ENCODE data around the gene BACH2.

DNA sequence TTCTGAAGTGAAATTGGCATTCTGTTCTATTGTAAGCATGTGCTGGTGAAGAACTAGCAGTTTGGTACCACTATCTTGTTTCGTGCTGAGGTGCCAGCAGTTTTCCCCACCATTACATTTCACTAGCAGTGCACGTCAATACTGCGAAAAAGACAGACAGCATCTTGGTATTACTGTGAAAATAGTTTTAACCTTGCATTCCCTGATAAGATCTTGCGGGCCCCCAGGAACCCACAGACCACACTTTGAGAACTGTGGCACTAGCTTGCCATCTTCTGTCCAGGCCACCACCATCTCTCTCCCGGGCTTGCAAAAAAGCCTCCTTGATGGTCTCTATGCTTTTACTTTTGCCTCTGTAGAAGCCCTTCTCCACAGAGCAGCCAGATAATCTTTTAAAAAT lies 185.7 kb downstream of the BACH2 start:
- TF ChIP-seq POLR2AphosphoS5 (IDR thresholded peaks at IDR 0.05; ENCODE audit: low read depth, low read length) = no peak
- TF ChIP-seq POLR2A (IDR thresholded peaks at IDR 0.05; ENCODE audit: low read depth, low read length) = no peak
- TF ChIP-seq TAF1 (IDR thresholded peaks at IDR 0.05; ENCODE audit: borderline replicate concordance, low read depth, low read length) = no peak

Data from GM12892 (cell line).